Measurements from ENCODE around the gene S100A13.
"Not testable (repeated sequence)": the region's sequence is repeated elsewhere in the genome, so short reads cannot be mapped to it uniquely, and the experiment has no call there.

Gene S100A13

GRCh38 chr1:153647346-153647714 is 20.0 kb upstream of the S100A13 start:
- DNase-seq: no peak

DNA sequence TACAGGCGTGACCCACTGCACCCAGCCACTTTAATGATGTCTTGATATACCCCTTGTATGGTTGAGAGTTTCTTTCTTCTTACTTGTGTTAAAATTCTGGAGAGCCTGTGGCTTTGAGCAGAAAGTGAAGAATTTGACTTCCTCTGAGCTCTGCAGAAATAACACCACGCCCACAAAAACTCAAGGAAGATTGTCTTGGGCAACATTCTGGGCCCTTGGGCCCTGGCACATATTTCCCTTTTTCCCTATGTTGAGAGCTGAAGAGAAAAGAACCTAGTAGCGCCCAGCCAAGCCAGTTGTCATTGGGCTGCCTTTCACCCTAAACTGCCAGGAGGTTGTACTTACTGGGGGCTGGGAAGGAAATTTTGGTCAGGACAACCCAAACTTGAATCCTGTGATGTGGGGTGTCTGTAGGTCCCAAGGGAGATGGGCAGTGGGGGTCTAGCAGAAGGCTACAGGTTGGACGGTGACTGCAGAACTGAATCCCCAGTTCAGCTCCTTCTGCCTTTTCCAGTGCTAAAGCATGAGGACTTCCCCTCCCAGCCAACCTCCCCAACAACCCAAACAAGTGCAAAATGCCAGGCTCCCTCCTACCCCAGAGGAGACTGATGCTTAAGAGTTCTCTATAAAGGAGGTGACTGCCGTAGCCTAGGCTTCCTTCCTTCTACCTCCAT is 19.5 kb upstream of the S100A13 start:
- no peak for DNase-seq

DNA sequence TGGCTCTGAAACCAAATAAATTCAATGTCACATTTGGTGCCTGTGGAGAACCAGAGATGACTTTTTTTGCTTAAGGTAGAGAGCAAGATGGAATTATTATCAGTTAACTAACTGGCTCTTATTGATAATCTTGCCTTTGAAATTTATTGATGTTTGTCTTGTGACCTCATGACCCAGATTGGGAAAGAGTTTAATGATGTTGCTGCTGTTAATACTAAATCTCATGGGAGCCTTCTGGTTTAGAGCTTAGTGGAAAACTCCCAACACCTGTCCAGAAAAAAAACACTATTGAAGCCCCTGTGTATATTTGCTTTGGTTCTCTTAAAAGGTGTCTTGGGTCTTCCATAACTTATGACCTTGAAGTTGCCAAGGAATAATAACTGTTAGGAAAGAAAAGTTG is 16.5 kb upstream of the S100A13 start:
- no peak for DNase-seq

DNA sequence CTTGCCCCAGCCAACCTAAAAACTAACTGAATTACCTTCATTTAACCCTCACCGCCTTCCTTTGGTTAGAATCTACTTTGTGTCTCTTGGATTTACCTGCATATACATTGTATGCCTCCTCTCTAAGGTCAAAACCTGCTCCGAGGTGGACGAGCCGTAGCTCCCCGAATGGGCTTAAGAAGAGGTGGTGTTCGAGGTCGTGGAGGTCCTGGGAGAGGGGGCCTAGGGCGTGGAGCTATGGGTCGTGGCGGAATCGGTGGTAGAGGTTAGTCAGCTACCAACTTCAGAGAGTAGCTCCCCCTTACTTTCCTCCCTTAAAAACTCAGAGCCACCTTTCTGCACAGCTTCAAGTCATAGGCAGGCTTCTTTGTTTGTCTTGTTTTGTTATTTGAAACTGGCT is 15.8 kb upstream of the S100A13 start:
- no peak for DNase-seq

DNA sequence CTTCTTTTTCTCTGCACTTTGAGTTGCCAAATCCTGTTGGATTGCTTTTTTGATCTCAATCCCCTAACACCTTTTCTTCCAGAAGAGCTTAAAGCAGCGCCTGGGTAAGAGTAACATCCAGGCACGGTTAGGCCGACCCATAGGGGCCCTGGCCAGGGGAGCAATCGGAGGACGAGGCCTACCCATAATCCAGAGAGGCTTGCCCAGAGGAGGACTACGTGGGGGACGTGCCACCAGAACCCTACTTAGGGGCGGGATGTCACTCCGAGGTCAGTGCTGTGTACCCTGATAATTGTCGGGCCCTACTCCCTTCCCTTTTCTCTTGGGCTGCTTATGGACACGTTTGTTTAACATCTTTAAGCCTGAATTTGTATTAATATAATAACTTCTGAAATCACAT is 14.9 kb upstream of the S100A13 start:
- no peak for DNase-seq

- no peak for DNase-seq
Measured at GRCh38 chr1:153640861-153641260, 13.6 kb upstream of the S100A13 start.

- DNase-seq: not testable (repeated sequence)
Measured at GRCh38 chr1:153640213-153640612, 12.9 kb upstream of the S100A13 start.

GRCh38 chr1:153639280-153639679 is 12.0 kb upstream of the S100A13 start:
- DNase-seq: no peak

DNA sequence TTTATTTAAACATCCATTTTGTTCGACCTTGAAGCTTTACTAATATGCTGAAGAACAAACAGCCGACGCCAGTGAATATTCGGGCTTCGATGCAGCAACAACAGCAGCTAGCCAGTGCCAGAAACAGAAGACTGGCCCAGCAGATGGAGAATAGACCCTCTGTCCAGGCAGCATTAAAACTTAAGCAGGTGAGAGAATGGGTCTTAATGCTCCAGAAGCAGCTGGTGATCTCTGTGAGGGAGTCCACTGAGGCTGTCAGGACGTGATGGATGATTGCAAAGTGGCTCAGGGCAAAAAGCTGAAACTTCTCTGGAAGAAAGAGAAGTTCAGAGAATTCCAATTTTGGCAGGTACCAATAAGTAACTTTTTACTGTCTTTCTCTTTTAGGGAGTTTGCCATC is 11.0 kb upstream of the S100A13 start:
- no peak for DNase-seq

DNA sequence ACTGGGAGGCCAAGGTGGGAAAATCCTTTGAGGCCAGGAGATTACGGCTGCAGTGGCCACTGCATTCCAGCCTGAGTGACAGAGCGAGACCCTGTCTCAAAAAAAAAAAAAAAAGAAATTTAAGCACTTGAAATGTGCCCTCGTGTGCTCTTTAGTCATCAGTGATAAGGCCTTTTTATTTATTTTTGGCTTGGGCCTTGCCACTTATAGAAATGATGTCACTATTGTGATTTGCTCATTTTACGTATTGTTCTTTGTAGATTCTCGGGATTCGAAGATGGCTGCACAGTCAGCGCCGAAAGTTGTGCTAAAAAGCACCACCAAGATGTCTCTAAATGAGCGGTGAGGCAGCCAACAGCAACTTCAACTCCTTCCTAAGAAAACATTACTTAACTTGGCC is 9.0 kb upstream of the S100A13 start:
- DNase-seq: no peak

GRCh38 chr1:153635872-153636271 is 8.6 kb upstream of the S100A13 start:
- no peak for DNase-seq

- DNase-seq: peak; percentile 99
Measured at GRCh38 chr1:153633754-153634665, 6.7 kb upstream of the S100A13 start, which contains the start of gene CHTOP. Gene CHTOP (plus strand): TSS chr1:153634066. CDS start chr1:153636589, 2,523 bp downstream.

DNA sequence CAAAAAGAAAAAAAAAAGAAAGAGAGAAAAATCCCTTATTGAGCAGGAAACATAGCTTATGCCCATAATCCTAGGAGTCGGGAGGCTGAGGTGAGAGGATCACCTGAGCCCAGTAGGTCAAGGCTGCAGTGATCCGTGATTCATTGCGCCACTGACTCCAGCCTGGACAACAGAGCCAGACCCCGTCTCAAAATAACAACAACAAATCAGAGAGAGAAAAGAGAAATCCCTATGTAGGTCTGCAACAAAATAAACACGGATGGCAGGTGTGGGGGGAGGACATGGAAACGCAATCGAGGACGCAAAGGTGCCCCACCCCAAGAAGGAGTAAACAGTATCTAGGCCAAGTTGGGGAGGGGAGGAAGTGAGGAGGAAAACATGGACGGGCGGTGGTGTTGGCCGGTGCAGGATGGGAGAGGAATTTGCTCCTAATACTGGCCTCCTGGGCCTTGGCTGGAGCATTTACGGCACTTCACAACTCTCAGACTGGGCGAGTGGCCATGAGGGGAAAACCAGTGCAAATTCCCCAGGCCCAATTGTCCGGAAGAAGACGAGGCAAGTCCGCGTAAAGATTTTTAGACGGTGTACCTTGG is 6.0 kb upstream of the S100A13 start:
- no peak for DNase-seq

- DNase-seq: no peak
Measured at GRCh38 chr1:153631047-153632022, 4.0 kb upstream of the S100A13 start.

GRCh38 chr1:153630384-153630783 is 3.1 kb upstream of the S100A13 start:
- DNase-seq: no peak

DNA sequence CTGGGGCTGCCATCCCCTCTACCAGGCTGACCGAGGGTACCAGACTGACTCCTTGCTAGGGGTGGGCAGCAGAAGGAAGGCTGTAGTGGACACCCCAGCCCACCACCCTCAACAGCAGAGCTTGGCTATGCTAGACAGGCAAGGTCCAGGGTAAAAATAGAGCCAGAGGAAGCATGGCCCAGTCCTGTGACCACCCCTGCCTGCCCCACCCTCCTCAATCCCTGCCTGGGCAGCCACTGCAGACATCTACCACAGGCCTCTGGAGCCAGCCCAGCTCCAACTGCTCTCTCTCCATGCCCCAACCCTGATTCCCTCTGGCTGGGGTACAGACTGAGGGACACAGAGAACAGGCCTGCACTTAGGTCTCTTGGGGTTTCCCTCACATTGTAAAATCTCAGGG is 2.7 kb upstream of the S100A13 start:
- DNase-seq: no peak

- no peak for DNase-seq
Measured at GRCh38 chr1:153629343-153629665, 2.0 kb upstream of the S100A13 start.

DNA sequence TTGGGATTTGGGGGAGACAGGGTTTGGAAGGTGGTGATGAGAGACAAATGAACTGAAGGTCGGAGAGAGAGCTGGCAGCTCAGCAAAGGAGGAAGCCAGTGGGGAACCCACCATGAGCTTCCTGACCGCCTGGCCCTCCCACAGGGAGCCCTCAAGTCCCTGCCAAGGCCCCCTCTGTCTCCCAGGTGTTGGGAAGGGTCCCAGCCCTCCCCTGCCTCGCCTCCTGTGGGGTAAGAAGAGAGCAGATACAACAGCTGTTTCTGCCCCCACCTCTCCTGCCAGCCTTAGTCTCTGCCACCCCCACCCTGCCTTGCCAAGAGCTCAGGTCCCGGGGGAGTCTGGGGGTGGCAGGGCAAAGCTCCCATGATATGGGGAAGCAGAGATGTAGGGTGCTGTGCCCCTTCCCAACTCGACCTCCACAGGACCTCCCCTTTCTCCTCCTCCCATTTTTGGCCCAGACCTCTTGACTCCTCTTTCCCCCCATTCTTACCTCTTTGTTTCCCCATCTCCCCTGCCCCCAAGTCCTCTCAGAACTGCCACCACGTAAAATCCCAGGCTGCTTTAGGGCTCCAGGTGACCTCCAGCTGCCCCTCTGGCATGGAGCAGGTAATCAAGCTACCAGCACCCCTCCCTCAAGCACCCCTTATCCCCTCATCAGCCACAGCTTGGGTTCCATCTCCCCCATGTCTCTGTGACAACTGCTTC is 1.5 kb upstream of the S100A13 start:
- no peak for DNase-seq

DNA sequence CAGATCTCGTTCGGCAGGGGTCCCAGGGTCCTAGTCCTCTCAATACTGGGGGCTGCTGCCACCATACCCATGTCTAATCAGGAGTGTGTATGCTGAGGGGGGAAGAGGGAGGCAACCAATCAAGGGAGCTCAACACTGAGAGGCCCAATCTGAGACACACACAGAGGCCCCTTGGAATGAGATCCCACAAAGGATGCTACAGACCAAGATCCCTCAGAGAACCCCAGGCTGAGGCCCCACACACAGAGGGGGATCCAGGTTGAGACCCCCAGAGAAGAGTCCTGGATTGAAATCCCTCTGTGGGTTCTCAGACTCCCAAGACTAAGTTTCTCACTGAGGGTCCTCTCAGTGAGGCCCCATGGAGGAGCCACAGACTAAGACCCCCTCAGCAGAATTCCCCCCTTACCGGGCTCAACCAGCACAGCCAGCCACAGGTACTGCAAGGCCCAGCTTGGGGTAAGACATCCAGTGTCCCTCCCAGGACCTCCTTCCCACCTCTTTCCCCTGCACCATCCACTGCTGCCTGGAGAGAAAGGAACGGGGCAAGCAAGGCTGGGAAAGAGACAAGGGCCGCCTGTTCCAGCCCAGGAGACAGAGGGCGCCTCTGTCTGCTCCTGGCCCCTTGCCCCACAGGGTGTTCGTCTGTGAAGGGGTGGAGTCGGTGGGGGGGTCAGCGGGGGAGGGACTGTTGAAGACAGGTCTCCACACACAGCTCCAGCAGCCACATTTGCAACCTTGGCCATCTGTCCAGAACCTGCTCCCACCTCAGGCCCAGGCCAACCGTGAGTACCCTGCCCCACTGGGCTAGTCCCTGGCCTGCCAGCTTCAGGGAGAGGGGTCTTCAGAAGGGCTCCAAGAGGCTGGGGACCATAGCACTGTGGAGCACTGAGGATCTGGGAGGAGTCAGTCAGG is 666 bp upstream of the S100A13 start, which contains the start of gene S100A1:
Gene S100A1 (plus strand): TSS at position 720 of the 912 bp plus-strand sequence. CDS start 2,088 bp downstream, outside the sequence.
- DNase-seq: peak; percentile 30

GRCh38 chr1:153626477-153626903 is 815 bp downstream of the S100A13 start:
- no peak for DNase-seq
